GM12801 (cell line): ENCODE data around the gene ORAI2.

Experiments used
- TF ChIP-seq, protein P1 (sequence below): IDR thresholded peaks from one replicate; pipeline ENCODE4 v1.5.1; 2011; ENCODE audit warnings: control low read depth; ENCODE audit not compliant: insufficient read length; ENCODE audit errors: extremely low read depth

ORAI2 gene

DNA sequence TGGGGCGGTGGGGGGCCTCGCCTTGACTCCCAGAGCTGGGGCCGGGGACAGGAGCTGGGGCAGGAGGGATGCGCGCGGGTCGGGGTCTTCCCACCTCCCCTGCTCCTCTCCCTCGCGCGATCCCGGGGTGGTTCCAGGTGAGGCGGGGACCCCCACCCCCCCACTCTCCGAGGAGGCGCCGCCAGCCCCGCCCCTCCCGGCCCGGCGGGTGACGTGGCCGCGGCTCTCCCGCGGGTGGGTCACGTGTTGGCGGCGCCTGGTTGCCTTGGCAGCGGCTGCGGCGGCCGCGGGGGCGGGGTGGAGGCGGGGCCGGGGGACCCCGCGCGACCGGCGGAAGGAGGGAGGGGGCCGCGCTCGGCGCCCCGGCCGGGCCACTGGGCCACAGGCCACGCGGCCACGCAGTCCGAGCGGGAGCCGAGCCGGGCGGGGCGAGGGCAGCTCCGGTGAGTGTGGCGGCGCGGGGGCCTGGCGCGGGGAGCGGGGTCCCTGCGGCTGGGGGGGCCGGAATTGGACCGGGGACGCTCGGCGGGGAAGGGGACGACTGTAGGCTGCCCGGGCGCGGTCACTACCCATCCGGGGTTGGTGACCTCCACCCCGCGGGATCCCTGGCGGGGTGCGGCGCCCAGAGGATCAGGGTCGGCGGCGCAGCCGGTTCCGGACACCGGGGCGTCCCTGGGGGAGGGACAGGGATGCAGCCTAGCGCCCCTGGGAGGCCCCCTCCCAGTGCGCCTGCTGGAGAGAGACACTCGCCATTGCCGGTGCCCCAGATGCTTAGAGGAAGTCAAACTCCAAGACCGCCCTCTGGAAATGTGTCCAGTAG lies at the start of gene ORAI2:
ORAI2 (plus strand) TSS at position 357 of the 820 bp plus-strand sequence. CDS start 5,382 bp downstream, outside the sequence.
- TF ChIP-seq, protein P1, sequence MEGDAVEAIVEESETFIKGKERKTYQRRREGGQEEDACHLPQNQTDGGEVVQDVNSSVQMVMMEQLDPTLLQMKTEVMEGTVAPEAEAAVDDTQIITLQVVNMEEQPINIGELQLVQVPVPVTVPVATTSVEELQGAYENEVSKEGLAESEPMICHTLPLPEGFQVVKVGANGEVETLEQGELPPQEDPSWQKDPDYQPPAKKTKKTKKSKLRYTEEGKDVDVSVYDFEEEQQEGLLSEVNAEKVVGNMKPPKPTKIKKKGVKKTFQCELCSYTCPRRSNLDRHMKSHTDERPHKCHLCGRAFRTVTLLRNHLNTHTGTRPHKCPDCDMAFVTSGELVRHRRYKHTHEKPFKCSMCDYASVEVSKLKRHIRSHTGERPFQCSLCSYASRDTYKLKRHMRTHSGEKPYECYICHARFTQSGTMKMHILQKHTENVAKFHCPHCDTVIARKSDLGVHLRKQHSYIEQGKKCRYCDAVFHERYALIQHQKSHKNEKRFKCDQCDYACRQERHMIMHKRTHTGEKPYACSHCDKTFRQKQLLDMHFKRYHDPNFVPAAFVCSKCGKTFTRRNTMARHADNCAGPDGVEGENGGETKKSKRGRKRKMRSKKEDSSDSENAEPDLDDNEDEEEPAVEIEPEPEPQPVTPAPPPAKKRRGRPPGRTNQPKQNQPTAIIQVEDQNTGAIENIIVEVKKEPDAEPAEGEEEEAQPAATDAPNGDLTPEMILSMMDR = no peak

DNA sequence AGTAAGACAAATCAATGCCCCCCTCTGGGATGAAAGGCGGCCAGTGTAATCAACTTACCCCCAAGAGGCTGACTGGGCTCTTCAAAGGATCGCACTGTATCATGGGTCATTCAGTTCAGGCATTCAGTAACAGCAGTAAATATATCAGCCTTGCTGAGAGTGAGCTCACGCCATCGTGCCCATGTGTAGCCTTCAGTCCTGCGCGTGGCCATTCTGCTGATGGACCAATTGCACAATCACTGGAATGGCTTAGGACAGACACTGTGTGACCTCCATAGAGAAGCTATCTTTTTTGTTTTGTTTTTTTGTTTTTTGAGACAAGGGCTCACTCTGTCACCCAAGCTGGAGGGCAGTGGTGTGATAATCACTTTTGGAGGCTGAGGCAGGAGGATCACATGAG lies 46.3 kb upstream of the ORAI2 start:
- TF ChIP-seq, protein P1 = no peak

DNA sequence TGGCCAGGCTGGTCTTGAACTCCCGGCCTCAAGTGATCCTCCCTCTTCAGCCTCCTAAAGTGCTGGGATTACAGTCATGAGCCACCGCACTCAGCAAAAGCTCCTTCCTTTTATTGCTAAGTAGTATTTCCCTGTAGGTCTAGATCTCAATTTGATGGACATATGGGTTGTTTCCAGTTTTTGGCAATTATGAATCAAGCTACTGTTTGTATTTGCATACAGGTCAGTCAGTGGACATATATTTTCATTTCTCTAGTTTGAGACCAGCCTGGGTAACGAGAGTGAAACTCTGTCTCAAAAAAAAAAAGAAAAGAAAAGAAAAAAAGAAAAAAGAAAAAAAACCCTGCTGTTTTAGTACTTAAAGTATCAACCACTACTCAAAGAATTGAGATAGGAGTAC lies 43.6 kb upstream of the ORAI2 start:
- TF ChIP-seq, protein P1 = no peak

DNA sequence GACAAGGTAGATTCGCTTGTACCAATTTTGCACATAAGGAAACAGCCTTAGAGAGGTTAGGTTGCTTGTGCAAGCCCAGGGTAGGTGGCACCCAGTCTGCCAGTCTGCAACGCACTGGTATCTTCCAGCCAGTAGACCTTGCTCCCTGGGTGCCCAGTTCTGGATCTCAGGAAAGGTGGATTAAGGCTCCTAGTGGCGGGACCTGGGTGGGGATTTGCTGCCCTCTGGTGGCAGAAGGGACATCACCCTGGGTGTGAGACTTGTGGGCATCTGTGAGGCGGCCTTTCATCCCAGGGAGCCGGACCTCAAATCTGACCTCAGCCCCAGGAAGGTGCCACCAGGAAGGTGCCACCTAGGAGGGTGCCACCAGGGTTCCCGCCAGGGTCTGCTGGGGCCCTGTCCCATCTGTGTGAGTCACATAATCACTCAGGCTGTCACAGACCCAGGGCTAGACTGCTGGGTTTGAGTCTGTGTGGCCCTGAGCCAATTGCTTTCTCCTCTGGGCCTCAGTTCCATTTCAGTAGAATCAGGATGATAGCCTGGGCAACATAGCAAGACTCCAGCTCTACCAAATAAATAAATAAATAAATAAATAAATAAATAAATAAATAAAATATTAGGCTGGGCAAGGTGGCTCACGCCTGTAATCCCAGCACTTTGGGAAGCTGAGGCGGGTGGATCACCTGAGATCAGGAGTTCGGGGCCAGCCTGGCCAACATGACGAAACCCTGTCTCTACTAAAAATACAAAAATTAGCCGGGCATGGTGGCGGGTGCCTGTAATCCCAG lies 42.5 kb upstream of the ORAI2 start:
- TF ChIP-seq, protein P1 = no peak

DNA sequence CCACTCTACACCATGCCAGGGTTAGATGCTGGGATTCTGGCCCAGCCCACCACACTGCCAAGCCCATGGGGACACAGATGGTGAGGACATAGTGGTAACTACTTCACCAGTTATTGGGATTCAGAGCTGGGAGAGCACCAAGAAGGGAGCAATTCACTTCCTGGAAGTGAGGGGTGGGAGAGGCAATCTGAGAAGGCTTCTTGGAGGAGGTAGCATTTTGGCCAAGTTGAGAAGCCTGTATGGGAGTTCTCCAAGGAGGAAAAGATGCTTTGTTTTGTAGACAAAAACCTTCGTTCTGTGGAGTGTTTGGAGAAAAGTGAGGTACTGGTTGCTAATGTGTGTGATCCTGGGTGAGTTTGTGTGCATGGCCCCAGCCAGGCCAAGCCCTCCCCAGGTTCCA lies 41.0 kb upstream of the ORAI2 start:
- TF ChIP-seq, protein P1 = no peak

DNA sequence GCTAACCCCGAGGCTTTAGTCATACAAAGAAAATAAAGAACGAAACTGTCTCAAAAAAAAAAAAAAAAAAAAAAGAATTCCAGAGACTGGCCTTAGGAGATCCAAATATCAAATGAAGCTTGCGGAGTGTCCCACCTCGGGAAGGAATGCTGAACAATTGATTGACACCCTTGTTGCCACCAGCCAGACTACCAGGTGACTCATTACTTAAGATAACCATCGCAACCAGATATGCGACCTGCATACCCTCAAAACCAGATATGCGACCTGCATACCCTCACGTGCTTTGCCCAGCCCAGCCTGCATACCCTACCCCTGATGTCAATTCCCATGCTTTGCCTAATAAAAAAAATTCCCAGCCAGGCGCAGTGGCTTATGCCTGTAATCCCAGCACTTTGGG lies 39.9 kb upstream of the ORAI2 start:
- TF ChIP-seq, protein P1 = no peak

DNA sequence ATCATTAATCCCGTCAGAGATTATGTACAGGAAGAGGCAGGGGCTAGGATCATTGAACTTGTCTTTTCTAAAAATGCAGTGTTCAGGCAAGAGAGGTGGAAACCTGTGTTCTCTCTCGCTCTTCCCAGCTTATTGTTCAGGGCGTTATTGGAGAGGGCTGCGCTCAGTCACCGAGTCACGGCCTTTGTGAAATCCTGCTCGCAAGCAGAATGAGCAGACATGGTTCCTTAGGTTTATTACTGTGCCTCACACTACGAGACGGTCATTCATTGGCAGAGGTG lies 37.8 kb upstream of the ORAI2 start:
- TF ChIP-seq, protein P1 = no peak
